T-cell (primary cell): ENCODE results near the gene LIPM. TPM values are rescaled to one million over a fixed set of nuclear protein-coding genes. Genes with fewer than 3 reads are reported as not detected.
"Not testable (repeated sequence)": the region's sequence is repeated elsewhere in the genome, so short reads cannot be mapped to it uniquely, and the experiment has no call there.

ENCODE experiments used
- ATAC-seq, 4 experiments: fragments of 200-7000 bp in 3 of 4; fragments of 150-1000 bp in 1 of 4; cut with Tn5 transposase; replicated peaks in 1 of 4; 1 replicate in 3 of 4; 2 replicates in 1 of 4; pipeline ENCODE4 v1.10.0; 2021; ENCODE audit warnings: moderate library complexity in 3 of 4, mild to moderate bottlenecking in 2 of 4, moderate number of reproducible peaks in 1 of 4
- CTCF ChIA-PET, 2 donors: fragments of 300-600 bp; sonication (Branson Sonifier 250); formaldehyde crosslinking; loops; one replicate each; lab custom pipeline; 2022; ENCODE audit warnings: antibody characterized with exemption in 2 of 2; lab: Charles Lee
- POLR2A ChIA-PET, 2 donors: fragments of 300-600 bp; sonication (Branson Sonifier 250); formaldehyde crosslinking; loops; one replicate each; lab custom pipeline; 2022; ENCODE audit warnings: antibody characterized with exemption in 2 of 2; lab: Charles Lee
- DNase-seq, 35 experiments: peaks; one replicate each; pipeline versions ENCODE4 v3.0.0 to v3.0.0-alpha.2; 2013 to 2023
- H3K27ac ChIP-seq: one replicate; pipeline ENCODE4 v1.5.1; 2013; ENCODE audit warnings: low read length
- H3K27me3 ChIP-seq, 2 experiments: replicated peaks in 1 of 2; 1 replicate in 1 of 2; 2 replicates in 1 of 2; pipeline versions ENCODE4 v1.6.1 to v1.7.0; 2013; ENCODE audit warnings: low read length in 1 of 2, mixed read lengths in 1 of 2; ENCODE audit not compliant: control insufficient read depth in 2 of 2, insufficient read depth in 2 of 2; ENCODE audit errors: extremely low read depth in 1 of 2
- H3K36me3 ChIP-seq, 2 donors: 1 replicate in 1 of 2; 2 replicates in 1 of 2; pipeline versions ENCODE4 v1.6.1 to v1.7.0; 2013; ENCODE audit warnings: low read length in 1 of 2; ENCODE audit not compliant: control insufficient read depth in 2 of 2, insufficient read depth in 1 of 2; ENCODE audit errors: extremely low read depth in 1 of 2
- H3K4me1 ChIP-seq, 2 experiments: 1 replicate in 1 of 2; 2 replicates in 1 of 2; pipeline versions ENCODE4 v1.6.1 to v1.7.0; 2013; ENCODE audit warnings: low read length in 2 of 2, mixed read lengths in 1 of 2; ENCODE audit not compliant: insufficient read depth in 2 of 2, control insufficient read depth in 1 of 2; ENCODE audit errors: extremely low read depth in 1 of 2
- H3K4me3 ChIP-seq, 2 donors: 1 replicate in 1 of 2; 2 replicates in 1 of 2; pipeline versions ENCODE4 v1.5.1 to v1.7.0; 2013; ENCODE audit warnings: mild to moderate bottlenecking in 2 of 2, low read length in 1 of 2, moderate library complexity in 1 of 2; ENCODE audit not compliant: control insufficient read depth in 1 of 2; ENCODE audit errors: extremely low read depth in 1 of 2
- H3K9me3 ChIP-seq: 2 replicates; pipeline ENCODE4 v1.7.0; 2013
- H3K27ac Mint-ChIP-seq, 2 donors: one replicate each; pipeline ENCODE4 v1.8.0; 2020 to 2021; ENCODE audit warnings: mild to moderate bottlenecking in 2 of 2, mixed read lengths in 2 of 2
- H3K27me3 Mint-ChIP-seq, 2 donors: one replicate each; pipeline ENCODE4 v1.8.0; 2021 to 2022; ENCODE audit warnings: mixed read lengths in 2 of 2
- H3K36me3 Mint-ChIP-seq: one replicate; pipeline ENCODE4 v1.8.0; 2021; ENCODE audit warnings: mixed read lengths
- H3K4me1 Mint-ChIP-seq, 3 donors: one replicate each; pipeline ENCODE4 v1.8.0; 2020 to 2022; ENCODE audit warnings: mixed read lengths in 3 of 3, mild to moderate bottlenecking in 1 of 3
- H3K4me3 Mint-ChIP-seq, 3 donors: one replicate each; pipeline ENCODE4 v1.8.0; 2020 to 2022; ENCODE audit warnings: mild to moderate bottlenecking in 3 of 3, mixed read lengths in 3 of 3, moderate library complexity in 3 of 3
- H3K9me3 Mint-ChIP-seq, 3 donors: one replicate each; pipeline ENCODE4 v1.8.0; 2020 to 2022; ENCODE audit warnings: mixed read lengths in 3 of 3
- WGBS: methylation state at CpG from one replicate; pipeline ENCODE4 v1.1.5; 2013; ENCODE audit warnings: missing lambda C conversion rate; ENCODE audit not compliant: insufficient coverage; 5-methylcytosine and 5-hydroxymethylcytosine counted together
- total RNA-seq, 35 experiments: library from RNA in 6 of 35; stranded (reverse) in 6 of 35; fragments of 120-200 nt in 1 of 35; gene quantifications; one replicate each; pipeline versions ENCODE4 v1.2.1 to v1.2.4 and lab custom pipeline; 2013 to 2026

Gene LIPM
- total RNA-seq, 5 donors from 2014 or later (not counting 1 experiment from before 2014, with no cell fraction given) = not detected

- Mint-ChIP-seq H3K9me3 (no peaks in the 10 kb centered on the region), H3K4me1 (peaks cover 35 to 39% (median 39%) of the 10 kb centered on the region in 3 donors), H3K36me3 (no peaks in the 10 kb centered on the region), H3K27ac (peak overlapping the region; percentile 56 to 79), H3K4me3 (no peak overlapping the region), H3K27me3 (no peaks in the 10 kb centered on the region)
- no peaks in the 10 kb centered on the region for H3K27me3 ChIP-seq
- H3K36me3 ChIP-seq = no peaks in the 10 kb centered on the region
- no peak overlapping the region for H3K4me3 ChIP-seq
- no peaks in the 10 kb centered on the region for H3K9me3 ChIP-seq
- DNase-seq = peak in 1 of 35 experiments; percentile 13
- ChIA-PET CTCF (interaction anchor here (0.6 to 5.6 kb wide), 9 partner anchors 12 to 160 kb away, joined by 3 to 104 read pairs (median 4); no protein-coding TSS in a partner anchor), POLR2A (no interaction called here)
- no CpG with 5 or more reads among the region's 2 CpGs for WGBS
- ATAC-seq = peak in 1 of 4 experiments; percentile 21
- no peak overlapping the region for H3K27ac ChIP-seq
- peaks cover 24 to 39% of the 10 kb centered on the region in 2 experiments for H3K4me1 ChIP-seq
These were observed 31.2 kb downstream of the LIPM start for GRCh38 chr10:88833723-88834122.

- Histone ChIP-seq H3K9me3 (no peaks in the 10 kb centered on the region), H3K27me3 (no peaks in the 10 kb centered on the region), H3K36me3 (no peaks in the 10 kb centered on the region), H3K4me1 (peaks cover 20 to 37% of the 10 kb centered on the region in 2 experiments), H3K27ac (no peak overlapping the region), H3K4me3 (no peak overlapping the region)
- Mint-ChIP-seq H3K4me3 (no peak overlapping the region), H3K4me1 (peaks cover 30 to 33% (median 31%) of the 10 kb centered on the region in 3 donors), H3K27me3 (no peaks in the 10 kb centered on the region), H3K9me3 (no peaks in the 10 kb centered on the region), H3K36me3 (no peaks in the 10 kb centered on the region), H3K27ac (no peak overlapping the region)
- 2% methylated on average over 4 of the region's 10 CpGs for WGBS
- ATAC-seq = peak; percentile 88 to 93 (median 90)
- POLR2A ChIA-PET = interaction anchor here (0.5 to 1.3 kb wide), 4 partner anchors 10 to 461 kb away, joined by 3 to 4 read pairs (median 3); no protein-coding TSS in a partner anchor
- peak; percentile 72 to 93 (median 83) for DNase-seq
- CTCF ChIA-PET = interaction anchor here (0.5 to 5.6 kb wide), 47 partner anchors 8 to 557 kb away, joined by 3 to 104 read pairs (median 4); partner anchors contain the start of genes FAS (in 1 of the 2), IFIT1 (in 1 of the 2) and STAMBPL1 (in 1 of the 2)
These were observed 32.8 kb downstream of the LIPM start for GRCh38 chr10:88835096-88835909.

GRCh38 chr10:88835910-88836221 is 33.3 kb downstream of the LIPM start:
- no peak overlapping the region for H3K27ac Mint-ChIP-seq
- Histone ChIP-seq H3K36me3 (no peaks in the 10 kb centered on the region), H3K27ac (no peak overlapping the region), H3K4me1 (peaks cover 15 to 31% of the 10 kb centered on the region in 2 experiments), H3K27me3 (no peaks in the 10 kb centered on the region), H3K9me3 (no peaks in the 10 kb centered on the region), H3K4me3 (no peak overlapping the region)
- peak in 1 of 4 experiments; percentile 13 for ATAC-seq
- H3K4me3 Mint-ChIP-seq = no peak overlapping the region
- peaks cover 24 to 29% (median 27%) of the 10 kb centered on the region in 3 donors for H3K4me1 Mint-ChIP-seq
- no peaks in the 10 kb centered on the region for H3K36me3 Mint-ChIP-seq
- CTCF ChIA-PET = interaction anchor here (0.6 to 5.6 kb wide), 39 partner anchors 9 to 382 kb away, joined by 3 to 104 read pairs (median 5); partner anchors contain the start of genes FAS (in 1 of the 2) and STAMBPL1 (in 1 of the 2)
- H3K27me3 Mint-ChIP-seq = no peaks in the 10 kb centered on the region
- no CpG with 5 or more reads among the region's 2 CpGs for WGBS
- no peaks in the 10 kb centered on the region for H3K9me3 Mint-ChIP-seq
- no peak for DNase-seq
- POLR2A ChIA-PET = interaction anchor here (0.5 to 1.3 kb wide), 4 partner anchors 9 to 787 kb away, joined by 3 to 4 read pairs (median 3); no protein-coding TSS in a partner anchor

- H3K36me3 Mint-ChIP-seq, ATAC-seq, H3K27ac ChIP-seq, H3K27me3 Mint-ChIP-seq, H3K27me3 ChIP-seq, DNase-seq, H3K36me3 ChIP-seq, H3K4me3 ChIP-seq, H3K9me3 ChIP-seq, H3K4me3 Mint-ChIP-seq, H3K9me3 Mint-ChIP-seq, H3K27ac Mint-ChIP-seq: not testable (repeated sequence)
- ChIA-PET POLR2A (interaction anchor here in 1 of 2 donors (0.6 kb wide), 1 partner anchor 49 kb away, joined by 4 read pairs; no protein-coding TSS in a partner anchor), CTCF (interaction anchor here (0.5 to 5.6 kb wide), 7 partner anchors 11 to 252 kb away, joined by 3 to 104 read pairs (median 15); partner anchors contain the start of genes ANKRD22 (in 1 of the 2) and STAMBPL1 (in 1 of the 2))
- H3K4me1 ChIP-seq = peaks cover 10 to 16% of the 10 kb centered on the region in 2 experiments
- H3K4me1 Mint-ChIP-seq = peaks cover 13 to 16% (median 14%) of the 10 kb centered on the region in 3 donors
These were observed 35.1 kb downstream of the LIPM start for GRCh38 chr10:88837632-88838031.

- Histone ChIP-seq H3K4me1 (peaks cover 2 to 5% of the 10 kb centered on the region in 2 experiments), H3K27ac (no peak overlapping the region), H3K9me3 (no peaks in the 10 kb centered on the region), H3K27me3 (no peaks in the 10 kb centered on the region), H3K36me3 (no peaks in the 10 kb centered on the region), H3K4me3 (no peak overlapping the region)
- ATAC-seq (no peak), DNase-seq (no peak)
- CTCF ChIA-PET = interaction anchor here (0.6 to 5.6 kb wide), 5 partner anchors 12 to 96 kb away, joined by 3 to 101 read pairs (median 3); no protein-coding TSS in a partner anchor
- POLR2A ChIA-PET = no interaction called here
- 86% methylated on average over 3 of the region's 5 CpGs for whole genome bisulfite sequencing
- Mint-ChIP-seq H3K4me3 (no peak overlapping the region), H3K4me1 (peaks cover 1 to 4% (median 3%) of the 10 kb centered on the region in 3 donors), H3K36me3 (no peaks in the 10 kb centered on the region), H3K27me3 (no peaks in the 10 kb centered on the region), H3K27ac (no peak overlapping the region), H3K9me3 (no peaks in the 10 kb centered on the region)
These were observed 36.3 kb downstream of the LIPM start for GRCh38 chr10:88838766-88839350.

GRCh38 chr10:88840104-88840503 is 37.6 kb downstream of the LIPM start:
- Histone ChIP-seq H3K4me1 (peaks cover 0 to 3% of the 10 kb centered on the region in 2 experiments), H3K36me3 (no peaks in the 10 kb centered on the region), H3K27ac (no peak overlapping the region), H3K4me3 (no peak overlapping the region), H3K9me3 (no peaks in the 10 kb centered on the region), H3K27me3 (no peaks in the 10 kb centered on the region)
- no peak overlapping the region for H3K4me3 Mint-ChIP-seq
- ChIA-PET CTCF (interaction anchor here in 1 of 2 donors (0.7 to 0.8 kb wide), 3 partner anchors 17 to 118 kb away, joined by 3 to 4 read pairs (median 3); no protein-coding TSS in a partner anchor), POLR2A (no interaction called here)
- peaks cover 0 to 3% (median 0%) of the 10 kb centered on the region in 3 donors for H3K4me1 Mint-ChIP-seq
- WGBS = no CpG with 5 or more reads among the region's 3 CpGs
- no peak overlapping the region for H3K27ac Mint-ChIP-seq
- H3K9me3 Mint-ChIP-seq = no peaks in the 10 kb centered on the region
- no peaks in the 10 kb centered on the region for H3K27me3 Mint-ChIP-seq
- DNase-seq = no peak
- no peaks in the 10 kb centered on the region for H3K36me3 Mint-ChIP-seq
- ATAC-seq = no peak
